Cortex of kidney (tissue), 1 donor: ENCODE measurements around the gene AMTN.

Experiments
- DNase-seq: peaks from one replicate; lab custom pipeline; 2025; lab: John Stamatoyannopoulos, UW

AMTN gene

GRCh38 chr4:70564033-70564432 is 45.7 kb downstream of the AMTN start:
- no peak for DNase-seq

DNA sequence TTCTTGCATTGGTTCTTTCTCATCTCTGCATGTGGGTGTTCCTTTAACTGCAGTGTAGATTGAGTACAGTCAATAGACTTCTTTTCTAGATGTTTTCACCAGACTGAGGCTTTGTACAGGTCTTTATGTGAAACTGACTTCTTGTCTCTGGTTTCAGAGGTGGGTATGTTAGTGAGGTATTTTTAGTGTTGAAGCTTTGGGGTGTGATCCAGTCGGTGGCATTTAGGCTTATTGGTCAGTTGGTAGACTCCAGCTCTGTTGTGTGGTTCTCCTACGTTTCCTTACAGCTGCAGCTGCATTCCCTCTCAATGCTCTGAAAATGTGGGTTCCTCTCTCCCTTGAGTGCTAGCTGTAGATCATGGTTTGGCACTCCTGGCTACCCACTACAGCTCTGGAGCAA is 52.4 kb downstream of the AMTN start:
- DNase-seq = no peak

GRCh38 chr4:70571772-70572171 is 53.4 kb downstream of the AMTN start:
- no peak for DNase-seq

DNA sequence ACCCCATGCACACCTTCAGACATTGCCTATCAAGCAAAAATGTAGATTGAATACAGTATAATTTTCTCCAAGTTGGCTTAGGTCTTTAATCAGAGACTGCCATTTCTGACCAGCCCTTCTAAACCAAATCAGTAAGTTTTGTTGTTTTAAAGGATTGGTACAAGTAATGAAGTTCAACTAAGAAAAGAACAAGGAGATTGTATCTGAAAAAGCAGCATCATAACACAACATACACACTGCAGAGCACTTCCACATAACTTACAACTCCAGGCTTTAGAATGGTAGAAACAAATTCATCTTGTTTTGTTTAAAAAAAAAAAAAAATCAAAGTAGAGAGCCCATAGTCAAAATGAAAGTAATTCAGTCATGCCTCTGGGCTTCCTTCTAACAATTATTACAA is 57.6 kb downstream of the AMTN start:
- DNase-seq = no peak

DNA sequence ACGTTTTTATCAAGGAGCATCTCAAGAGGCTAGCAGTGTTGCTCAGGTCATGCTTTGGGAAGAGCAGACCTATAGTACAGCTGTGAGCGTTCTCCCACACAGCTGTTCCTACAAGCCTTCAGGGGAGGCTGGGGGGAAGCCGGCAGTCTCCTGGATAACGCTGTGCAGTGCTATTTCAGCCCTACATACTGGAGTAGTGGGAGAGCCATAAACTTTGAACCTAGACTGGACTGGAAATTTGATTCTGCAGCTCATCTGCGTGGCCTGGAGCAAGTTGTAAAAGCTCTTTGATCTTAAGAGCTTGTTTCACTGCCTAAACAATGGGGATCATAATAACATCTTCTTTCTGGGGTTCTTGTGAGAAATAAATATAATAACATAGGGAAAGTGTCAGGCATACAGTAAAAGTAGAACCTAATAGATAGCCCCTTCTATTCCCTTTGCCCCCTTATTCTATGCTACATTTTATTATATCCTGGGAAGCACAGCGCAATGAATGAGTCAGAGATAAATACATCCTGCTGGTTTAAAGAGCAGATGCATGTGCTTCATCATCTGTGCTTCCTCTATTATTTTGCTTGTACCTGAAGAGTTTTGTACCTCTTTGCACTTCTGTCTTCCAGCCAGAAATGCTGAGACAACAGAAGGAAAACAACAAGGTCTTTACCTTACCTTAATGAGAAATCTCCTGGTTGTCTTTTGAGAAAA is 59.0 kb downstream of the AMTN start:
- DNase-seq = no peak

DNA sequence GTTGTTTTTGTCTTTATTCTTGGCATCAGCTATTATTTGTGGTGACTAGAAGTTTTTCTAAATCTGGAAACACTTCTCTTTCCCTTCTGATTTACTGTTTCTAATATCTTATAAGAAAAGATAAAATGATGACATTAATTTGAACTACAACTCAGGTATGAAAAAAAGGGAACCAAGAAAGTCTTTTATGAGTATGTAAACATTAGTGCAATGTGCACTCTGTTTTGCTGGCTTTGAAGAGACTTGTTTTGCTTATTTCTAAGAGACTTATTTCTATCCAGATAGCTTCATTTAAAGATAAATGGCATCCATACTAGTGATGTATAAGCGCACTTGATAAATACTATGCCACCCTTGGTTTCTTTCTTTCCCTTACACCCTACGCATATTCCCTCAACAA is 63.6 kb downstream of the AMTN start:
- DNase-seq = no peak
